PC-3 (cell line): ENCODE data around the gene AMMECR1L. TPM values are rescaled to one million over a fixed set of nuclear protein-coding genes. Genes with fewer than 3 reads are reported as not detected.
A peak's percentile ranks its signal among the peaks of the same experiment; 100 is the strongest.
"Not testable (repeated sequence)": the region's sequence is repeated elsewhere in the genome, so short reads cannot be mapped to it uniquely, and the experiment has no call there.

Experiments
- ATAC-seq: fragments of 200-7000 bp; cut with Tn5 transposase; 2 replicates; pipeline ENCODE4 v1.9.1; 2020; ENCODE audit warnings: mild to moderate bottlenecking, moderate library complexity
- BruUV-seq: library from RNA; stranded (reverse); fragments of 400-500 nt; replicated peaks from 2 replicates; lab custom pipeline; 2021; lab: Mats Ljungman, UMichigan
- CTCF ChIA-PET: fragments of 300-600 bp; sonication (Branson Sonifier 250); formaldehyde crosslinking; loops from one replicate; lab custom pipeline; 2022; ENCODE audit warnings: antibody characterized with exemption; lab: Charles Lee
- POLR2A ChIA-PET: fragments of 300-600 bp; sonication (Branson Sonifier 250); formaldehyde crosslinking; loops from one replicate; lab custom pipeline; 2022; ENCODE audit warnings: antibody characterized with exemption; ENCODE audit not compliant: unreplicated experiment; lab: Charles Lee
- DNase-seq: peaks from one replicate; pipeline ENCODE4 v3.0.0-alpha.2; 2015
- H2AFZ ChIP-seq: fragments of 300-600 bp; sonication (generic); 2 replicates; pipeline ENCODE4 v1.6.0; 2016; ENCODE audit warnings: antibody characterized with exemption, low read length
- H3F3A ChIP-seq: fragments of 300-600 bp; sonication (generic); one replicate; pipeline ENCODE4 v1.6.0; 2017; ENCODE audit warnings: antibody characterized with exemption, low read length, control low read depth, mild to moderate bottlenecking; ENCODE audit not compliant: unreplicated experiment
- H3K27ac ChIP-seq: fragments of 300-600 bp; sonication (generic); 2 replicates; pipeline ENCODE4 v1.5.1; 2016; ENCODE audit warnings: mild to moderate bottlenecking, low read length
- H3K27me3 ChIP-seq: fragments of 300-600 bp; sonication (generic); 2 replicates; pipeline ENCODE4 v1.6.1; 2016; ENCODE audit warnings: low read length, mixed read lengths
- H3K36me3 ChIP-seq: fragments of 300-600 bp; sonication (generic); 2 replicates; pipeline ENCODE4 v1.6.1; 2016; ENCODE audit warnings: low read depth, mixed run types, low read length, mixed read lengths
- H3K4me1 ChIP-seq: fragments of 300-600 bp; sonication (generic); 2 replicates; pipeline ENCODE4 v1.5.1; 2016; ENCODE audit warnings: low read length; ENCODE audit not compliant: insufficient read depth
- H3K4me2 ChIP-seq: fragments of 300-600 bp; sonication (generic); 2 replicates; pipeline ENCODE4 v1.6.0; 2016; ENCODE audit warnings: low read length
- H3K4me3 ChIP-seq: fragments of 300-600 bp; sonication (generic); 2 replicates; pipeline ENCODE4 v1.5.1; 2016; ENCODE audit warnings: mild to moderate bottlenecking, low read length, mixed read lengths
- H3K79me2 ChIP-seq: fragments of 300-600 bp; sonication (generic); 2 replicates; pipeline ENCODE4 v1.6.1; 2017; ENCODE audit warnings: low read length, mixed read lengths
- H3K9ac ChIP-seq: fragments of 300-600 bp; sonication (generic); 2 replicates; pipeline ENCODE4 v1.6.0; 2016; ENCODE audit warnings: mild to moderate bottlenecking, low read length
- H3K9me2 ChIP-seq: fragments of 300-600 bp; sonication (generic); replicated peaks from 2 replicates; pipeline ENCODE4 v1.6.1; 2016; ENCODE audit warnings: mixed run types, low read length, mixed read lengths
- H3K9me3 ChIP-seq: fragments of 300-600 bp; sonication (generic); 2 replicates; pipeline ENCODE4 v1.6.1; 2016; ENCODE audit warnings: low read length, mixed read lengths
- H4K20me1 ChIP-seq: fragments of 300-600 bp; sonication (generic); 2 replicates; pipeline ENCODE4 v1.6.1; 2016; ENCODE audit warnings: low read length, mixed read lengths
- CTCF ChIP-seq: fragments of 300-600 bp; sonication (generic); conservative IDR thresholded peaks from 2 replicates; pipeline ENCODE4 v1.5.1; 2017; ENCODE audit warnings: antibody characterized with exemption, low read depth, mild to moderate bottlenecking, low read length
- EZH2 ChIP-seq: fragments of 300-600 bp; sonication (generic); IDR thresholded peaks from one replicate; pipeline ENCODE4 v1.6.1; 2017; ENCODE audit warnings: antibody characterized with exemption, mild to moderate bottlenecking, low read length; ENCODE audit not compliant: unreplicated experiment
- EZH2phosphoT487 ChIP-seq: fragments of 300-600 bp; sonication (generic); IDR thresholded peaks from 2 replicates; pipeline ENCODE4 v1.6.1; 2018; ENCODE audit warnings: mild to moderate bottlenecking, antibody characterized with exemption, low read length, borderline replicate concordance
- intact Hi-C: fragments of 100-400 bp; cut with micrococcal nuclease; formaldehyde crosslinking; loops from 2 replicates; pipeline ENCODE4 v1.9.0; 2023
- total RNA-seq: library from RNA; depleted of rRNA; stranded (reverse); fragments of >200 nt; gene quantifications from 2 replicates; pipeline ENCODE4 v1.2.3, GENCODE V29; 2014

The AMMECR1L gene
- total RNA-seq, 1 experiment from 2014 or later: 10.9 TPM

DNA sequence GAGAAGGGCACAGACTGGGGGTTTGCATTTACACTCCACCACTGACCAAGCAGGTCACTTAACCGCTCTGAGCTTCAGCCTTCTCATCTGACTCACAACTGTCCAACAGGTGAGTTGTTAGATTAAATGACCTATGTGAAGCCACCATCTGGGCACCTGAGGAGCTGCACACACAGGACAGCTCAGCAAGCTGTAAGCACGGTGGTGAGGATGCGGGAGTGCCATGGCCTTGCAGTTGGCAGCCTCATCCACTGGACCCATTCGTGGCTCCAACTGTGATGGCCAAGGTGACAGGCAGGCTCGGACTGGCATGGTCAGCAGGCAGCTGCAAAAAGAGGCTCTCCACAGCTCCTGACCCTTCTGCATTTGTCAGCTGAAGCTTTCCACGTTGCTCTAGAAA is 23.3 kb upstream of the AMMECR1L start:
- H3K27ac ChIP-seq: no peak overlapping the region
- intact Hi-C loops: no loop called here
- no peaks in the 10 kb centered on the region for H3F3A ChIP-seq
- no peaks in the 10 kb centered on the region for H3K27me3 ChIP-seq
- H2AFZ ChIP-seq: no peak overlapping the region
- no peak overlapping the region for H3K9ac ChIP-seq
- TF ChIP-seq EZH2phosphoT487: no peak
- peak; percentile 34; the same call in 1 of the 2 replicates for TF ChIP-seq CTCF
- TF ChIP-seq EZH2: no peak
- DNase-seq (peak; percentile 56), ATAC-seq (peak; percentile 31)
- peaks cover 4% of the 10 kb centered on the region for H3K4me1 ChIP-seq
- no peaks in the 10 kb centered on the region for H3K79me2 ChIP-seq
- H3K9me3 ChIP-seq: no peaks in the 10 kb centered on the region
- no TSS peak for BruUV-seq
- ChIA-PET CTCF (interaction anchor here (1.0 kb wide), 1 partner anchor 16 kb away, joined by 4 read pairs; no protein-coding TSS in a partner anchor), POLR2A (interaction anchor here (0.6 to 0.8 kb wide), 3 partner anchors 16 to 318 kb away, joined by 3 to 7 read pairs (median 6); no protein-coding TSS in a partner anchor)
- no peaks in the 10 kb centered on the region for H3K9me2 ChIP-seq
- no peak overlapping the region for H3K4me3 ChIP-seq
- H4K20me1 ChIP-seq: no peaks in the 10 kb centered on the region
- no peak overlapping the region for H3K4me2 ChIP-seq
- H3K36me3 ChIP-seq: no peaks in the 10 kb centered on the region

- H2AFZ ChIP-seq, H3K27ac ChIP-seq, H4K20me1 ChIP-seq, H3K4me1 ChIP-seq, H3F3A ChIP-seq, H3K27me3 ChIP-seq, H3K4me2 ChIP-seq, H3K9ac ChIP-seq, H3K9me2 ChIP-seq, POLR2A ChIA-PET, CTCF ChIA-PET, BruUV-seq, H3K36me3 ChIP-seq, H3K79me2 ChIP-seq, intact Hi-C loops, H3K4me3 ChIP-seq, H3K9me3 ChIP-seq: not testable (repeated sequence)
- peak; percentile 48; the same call in 1 of the 2 replicates for ATAC-seq
- peak; percentile 50 for DNase-seq
These were observed 22.1 kb upstream of the AMMECR1L start for GRCh38 chr2:127907733-127908400.

DNA sequence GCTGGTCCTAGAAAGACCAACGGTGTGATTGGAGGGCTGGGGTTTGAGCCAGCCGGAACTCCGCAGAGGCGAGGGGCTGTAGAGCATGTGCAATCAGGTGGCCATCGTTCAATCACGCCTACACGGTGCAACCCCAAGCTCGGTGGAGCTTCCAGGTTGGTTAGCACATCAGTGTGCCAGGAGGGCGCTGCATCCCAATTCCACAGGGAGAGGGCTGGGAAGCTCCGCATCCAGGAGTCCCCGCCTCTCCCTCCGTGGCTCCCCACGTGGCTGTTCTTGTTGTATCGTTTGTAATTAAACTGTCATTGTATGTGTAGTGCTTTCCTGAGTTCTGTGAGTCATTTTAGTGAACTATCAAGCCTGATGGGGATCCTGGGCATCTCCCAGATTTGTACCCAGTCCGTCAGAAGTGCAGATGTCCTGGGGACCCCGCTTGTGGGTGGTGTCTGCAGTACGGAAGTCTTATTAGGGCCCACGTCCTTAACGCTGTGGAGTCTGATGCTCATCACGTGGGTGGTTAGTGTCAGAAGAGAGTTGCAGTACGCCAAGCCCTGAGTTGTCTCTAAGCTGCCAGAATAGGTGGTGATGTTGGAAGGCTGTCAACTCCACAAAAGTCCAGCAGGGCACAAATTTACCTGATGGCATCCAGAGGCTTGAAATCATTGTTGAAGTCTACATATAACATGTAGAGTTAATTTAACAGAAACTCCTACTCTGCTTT is 20.6 kb upstream of the AMMECR1L start:
- Histone ChIP-seq H3K36me3 (no peaks in the 10 kb centered on the region), H4K20me1 (no peaks in the 10 kb centered on the region), H3F3A (no peaks in the 10 kb centered on the region), H3K27me3 (no peaks in the 10 kb centered on the region), H2AFZ (no peak overlapping the region), H3K79me2 (no peaks in the 10 kb centered on the region), H3K9ac (no peak overlapping the region), H3K9me3 (no peaks in the 10 kb centered on the region), H3K4me3 (no peak overlapping the region), H3K27ac (no peak overlapping the region), H3K9me2 (no peaks in the 10 kb centered on the region), H3K4me2 (no peak overlapping the region), H3K4me1 (no peaks in the 10 kb centered on the region)
- CTCF ChIA-PET: no interaction called here
- POLR2A ChIA-PET: no interaction called here
- intact Hi-C loops: no loop called here
- DNase-seq (no peak), ATAC-seq (no peak)
- TF ChIP-seq EZH2 (no peak), CTCF (no peak), EZH2phosphoT487 (no peak)
- BruUV-seq: no TSS peak
